Epithelial cell of proximal tubule (primary cell): ENCODE data around the gene NAT8. TPM values are rescaled to one million over a fixed set of nuclear protein-coding genes. Genes with fewer than 3 reads are reported as not detected.
A peak's percentile ranks its signal among the peaks of the same experiment; 100 is the strongest.
"Not testable (repeated sequence)": the region's sequence is repeated elsewhere in the genome, so short reads cannot be mapped to it uniquely, and the experiment has no call there.

Experiments
- DNase-seq: peaks from one replicate; pipeline ENCODE4 v3.0.0-alpha.2; 2011; ENCODE audit warnings: low read depth
- H3K4me3 ChIP-seq: 2 replicates; pipeline ENCODE4 v1.5.1; 2011; ENCODE audit warnings: low read depth, mild to moderate bottlenecking, low read length
- CTCF ChIP-seq: conservative IDR thresholded peaks from 2 replicates; pipeline ENCODE4 v1.5.1; 2012; ENCODE audit warnings: low read depth, mild to moderate bottlenecking, low read length
- total RNA-seq: library from RNA; depleted of rRNA; stranded (reverse); fragments of >200 nt; gene quantifications from 2 replicates; pipeline ENCODE4 v1.2.3, GENCODE V29; 2015

NAT8 gene
- not detected in 2 replicates for total RNA-seq

- TF ChIP-seq CTCF: no peak
- peak; percentile 41 for DNase-seq
- peak within 1 kb of the TSS; percentile 29 for H3K4me3 ChIP-seq
Observed at GRCh38 chr2:73642338-73643018, at the start of gene NAT8. Gene NAT8, minus strand, starts transcription at chr2:73642422. Its CDS starts 794 bp downstream, at chr2:73641628.

- DNase-seq, H3K4me3 ChIP-seq: not testable (repeated sequence)
- peak; percentile 69 for TF ChIP-seq CTCF
Observed at GRCh38 chr2:73690372-73691088, 48.3 kb upstream of the NAT8 start.

DNA sequence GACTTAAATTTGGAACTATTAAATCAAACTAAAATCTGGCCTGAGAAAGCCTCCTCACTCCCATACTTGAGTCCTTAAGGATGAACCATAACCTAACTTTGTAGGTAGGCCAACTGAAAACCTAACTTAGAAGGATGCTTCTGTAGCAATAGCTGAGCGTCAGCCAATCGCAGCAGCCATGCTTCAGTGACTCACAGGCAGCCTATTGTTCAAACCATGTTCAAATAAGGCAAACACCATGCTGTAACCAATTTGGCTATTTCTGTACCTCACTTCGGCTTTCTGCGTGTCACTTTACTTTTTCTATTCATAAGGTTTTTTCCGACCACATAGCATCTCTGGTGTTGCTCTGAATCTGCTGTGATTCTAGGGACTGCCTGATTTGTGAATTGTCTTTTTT lies 46.3 kb upstream of the NAT8 start:
- DNase-seq, H3K4me3 ChIP-seq: not testable (repeated sequence)

GRCh38 chr2:73685764-73686438 lies 43.7 kb upstream of the NAT8 start:
- DNase-seq: no peak
- no peak overlapping the region for H3K4me3 ChIP-seq
- TF ChIP-seq CTCF: no peak

GRCh38 chr2:73684905-73685304 lies 42.7 kb upstream of the NAT8 start:
- TF ChIP-seq CTCF: peak; percentile 44
- H3K4me3 ChIP-seq, DNase-seq: not testable (repeated sequence)

- not testable (repeated sequence) for DNase-seq, H3K4me3 ChIP-seq
Observed at GRCh38 chr2:73684325-73684724, 42.1 kb upstream of the NAT8 start.

- TF ChIP-seq CTCF: peak; percentile 66
- DNase-seq, H3K4me3 ChIP-seq: not testable (repeated sequence)
Observed at GRCh38 chr2:73679951-73680571, 37.8 kb upstream of the NAT8 start.

DNA sequence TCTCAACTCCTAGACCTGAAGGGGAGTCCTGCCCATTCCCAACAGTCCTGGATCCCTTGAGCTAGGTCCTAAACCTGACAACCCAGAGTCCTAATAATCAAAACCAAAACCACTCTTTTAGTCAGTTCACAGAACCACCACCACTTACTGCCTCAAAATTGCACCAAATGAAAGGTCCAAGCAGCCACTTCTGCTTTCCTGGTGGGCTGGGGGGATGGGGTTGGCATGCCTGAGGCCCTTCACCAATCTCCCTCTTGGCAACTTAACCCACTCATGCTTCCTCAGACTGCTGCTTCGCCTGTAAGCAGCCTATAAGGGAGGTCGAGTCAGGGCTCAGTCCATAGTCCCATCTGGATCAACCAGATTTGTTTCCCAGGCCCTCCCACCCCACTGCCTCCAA lies 37.0 kb upstream of the NAT8 start:
- not testable (repeated sequence) for H3K4me3 ChIP-seq, DNase-seq

DNA sequence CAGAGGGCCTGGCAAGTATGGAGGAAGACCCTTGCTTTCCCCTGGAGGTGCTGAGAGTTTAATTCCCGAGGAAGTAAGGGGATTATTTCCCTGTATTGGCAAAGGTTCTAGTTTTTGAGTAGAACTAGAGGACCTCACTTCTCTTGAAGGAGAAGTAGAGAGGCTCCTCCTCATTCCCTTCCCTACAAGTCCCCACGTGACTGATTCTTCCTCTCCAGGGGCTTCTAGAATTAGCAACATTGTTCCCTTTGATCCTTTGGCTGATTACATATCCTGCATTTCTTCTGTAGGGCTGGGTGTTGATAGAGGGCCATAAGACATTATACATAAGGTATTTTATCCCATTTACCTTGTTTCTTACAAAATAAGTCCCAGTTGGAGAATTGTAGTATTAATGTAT lies 35.8 kb upstream of the NAT8 start:
- DNase-seq, H3K4me3 ChIP-seq: not testable (repeated sequence)

DNA sequence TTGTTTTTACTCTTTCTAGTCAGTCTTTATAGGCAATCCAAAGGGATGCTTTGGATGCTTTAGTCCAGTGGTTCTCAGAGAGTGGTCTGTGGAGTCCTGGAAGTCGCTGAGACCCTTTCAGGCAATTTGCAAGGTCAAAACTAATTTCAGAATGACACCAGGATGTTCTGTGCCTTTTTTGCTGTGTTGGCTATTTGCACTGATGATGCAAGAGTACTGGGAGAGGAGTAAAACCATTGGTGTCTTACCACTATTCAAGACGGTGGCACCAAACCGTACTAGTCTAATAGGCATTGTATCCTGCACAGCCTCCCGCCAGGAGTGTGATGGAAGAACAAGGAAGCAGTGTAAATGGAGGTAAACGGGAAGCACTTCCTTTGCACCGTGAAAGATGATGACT lies 34.0 kb upstream of the NAT8 start:
- not testable (repeated sequence) for H3K4me3 ChIP-seq, DNase-seq

DNA sequence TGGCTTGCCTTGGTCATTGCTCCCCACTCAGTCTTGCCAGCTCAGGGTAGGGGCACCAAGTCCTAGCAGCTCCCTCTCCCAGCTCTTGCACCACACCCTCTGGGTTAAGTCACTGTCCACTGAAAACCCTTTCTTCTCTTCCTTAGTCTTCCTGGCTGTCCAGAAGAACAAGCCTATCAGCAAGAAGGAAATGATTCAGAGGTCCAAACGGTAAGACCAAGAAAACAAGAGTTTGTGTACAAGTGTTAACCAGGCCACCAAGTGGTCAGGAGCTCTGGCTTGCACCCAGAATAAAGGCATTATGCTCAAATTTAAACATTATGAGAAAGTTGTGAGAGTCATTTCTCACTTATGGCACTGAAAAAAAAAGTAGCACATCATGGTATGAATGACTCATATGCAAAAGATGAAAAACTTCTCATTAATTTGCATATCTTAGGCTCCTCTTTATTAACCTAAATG lies 32.5 kb upstream of the NAT8 start:
- not testable (repeated sequence) for H3K4me3 ChIP-seq, DNase-seq

GRCh38 chr2:73669976-73670375 lies 27.8 kb upstream of the NAT8 start:
- not testable (repeated sequence) for H3K4me3 ChIP-seq, DNase-seq
